T-helper 1 cell (primary cell): ENCODE measurements around the gene DRC3.
A peak's percentile ranks its signal among the peaks of the same experiment; 100 is the strongest.

ENCODE experiments used
- DNase-seq, 5 donors: peaks; one replicate each; pipeline ENCODE4 v3.0.0-alpha.2; 2012 to 2020

Gene DRC3

DNA sequence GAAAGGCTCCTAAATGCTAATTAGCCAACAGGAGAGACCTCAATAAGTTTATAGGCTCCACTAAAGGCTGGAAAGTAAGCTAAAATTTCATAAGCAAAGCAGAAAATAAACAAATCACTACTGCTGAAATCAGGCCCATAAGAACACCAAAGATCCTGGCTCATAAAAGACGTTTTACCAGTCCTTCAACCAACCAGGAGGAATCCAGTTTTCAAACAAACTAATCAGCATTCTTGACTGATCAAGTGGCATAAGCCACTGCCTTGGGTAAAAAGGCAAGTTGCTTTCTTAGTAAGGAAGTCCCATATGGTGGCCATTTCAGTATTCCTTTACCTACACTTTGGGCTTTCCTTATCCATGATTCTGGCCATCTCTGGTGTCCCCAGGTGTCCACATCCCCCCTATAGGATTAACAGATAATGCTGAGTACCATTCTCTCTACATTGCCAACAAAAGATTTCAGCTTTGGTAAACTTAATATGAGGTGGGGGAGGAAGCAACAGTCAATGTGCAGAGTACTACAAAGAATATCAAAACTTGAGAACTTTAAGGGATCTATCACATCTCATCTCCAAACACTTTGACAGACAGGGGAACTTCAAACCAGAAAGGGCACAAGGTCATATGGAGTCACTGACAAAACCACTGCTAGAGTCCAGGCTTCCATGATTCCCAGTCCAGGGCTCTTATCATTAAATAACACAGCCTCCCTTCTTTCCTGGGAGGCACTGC lies 1.8 kb upstream of the DRC3 start:
- no peak for DNase-seq

DNA sequence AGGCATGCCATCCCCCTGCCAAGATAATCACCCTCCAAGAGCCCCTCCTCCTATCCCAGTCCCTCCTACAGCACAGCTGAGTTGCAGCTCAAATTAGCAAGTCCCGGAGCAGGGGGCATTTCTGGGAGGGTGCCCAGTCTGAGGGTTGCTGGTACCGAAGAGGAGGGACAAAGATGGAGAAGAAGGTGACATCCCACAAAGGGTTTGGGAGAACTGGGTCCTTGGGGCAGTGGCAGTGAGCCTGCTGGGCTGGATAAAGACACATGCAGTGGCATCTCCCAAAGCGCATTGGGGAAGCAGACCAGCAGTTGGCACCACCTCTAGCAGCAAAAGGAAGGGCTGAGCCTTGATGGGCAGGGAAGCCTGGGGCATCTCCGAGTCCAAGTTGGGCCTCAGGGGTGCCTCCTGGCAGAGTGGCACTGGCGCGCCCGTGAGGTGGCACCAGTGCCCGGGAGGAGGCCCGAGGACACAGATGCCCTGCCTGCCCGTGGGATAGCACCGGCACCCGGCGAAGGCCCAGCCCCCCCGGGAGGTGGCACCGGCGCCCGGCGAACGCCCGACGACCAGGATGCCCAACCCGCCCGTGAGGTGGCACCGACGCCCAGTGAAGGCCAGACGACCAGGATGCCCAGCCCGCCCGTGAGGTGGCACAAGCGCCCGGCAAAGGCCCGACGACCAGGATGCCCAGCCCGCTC lies 1.1 kb upstream of the DRC3 start:
- peak in 4 of 5 donors; percentile 20 to 28 (median 25) for DNase-seq

DNA sequence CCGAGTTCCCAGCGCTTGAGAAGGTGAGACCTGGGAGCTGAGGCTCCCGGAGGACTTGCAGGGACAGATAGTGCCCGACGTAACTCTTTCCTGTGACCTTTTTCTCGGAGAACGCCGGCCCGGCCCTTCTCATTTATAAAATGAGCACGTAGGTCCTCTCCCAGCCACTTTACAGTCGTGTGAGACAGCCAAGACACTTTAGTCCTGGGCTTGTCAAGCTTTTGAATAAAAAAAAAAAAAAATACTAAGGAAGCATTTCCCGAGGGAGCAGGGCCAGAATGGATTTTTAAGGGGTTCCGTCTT lies 241 bp downstream of the DRC3 start:
- DNase-seq: no peak

DNA sequence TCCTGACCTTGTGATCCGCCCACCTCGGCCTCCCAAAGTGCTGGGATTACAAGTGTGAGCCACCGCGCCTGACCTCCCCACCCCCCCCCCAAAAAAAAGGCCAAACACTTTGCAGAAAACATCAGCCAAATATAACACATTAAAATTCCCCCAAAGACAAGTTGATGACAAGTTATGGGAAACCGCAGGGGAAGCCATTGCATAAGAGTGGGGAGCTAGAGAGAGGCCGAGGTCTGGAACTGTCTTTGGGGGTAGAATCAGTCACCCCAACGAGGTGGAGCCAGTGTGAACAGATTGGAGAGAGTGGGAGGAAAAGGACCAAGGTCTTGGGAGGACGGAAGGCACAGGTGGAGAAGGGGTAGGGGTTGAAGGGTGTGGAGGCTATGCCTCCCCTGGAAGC lies 2.8 kb downstream of the DRC3 start:
- DNase-seq: no peak

DNA sequence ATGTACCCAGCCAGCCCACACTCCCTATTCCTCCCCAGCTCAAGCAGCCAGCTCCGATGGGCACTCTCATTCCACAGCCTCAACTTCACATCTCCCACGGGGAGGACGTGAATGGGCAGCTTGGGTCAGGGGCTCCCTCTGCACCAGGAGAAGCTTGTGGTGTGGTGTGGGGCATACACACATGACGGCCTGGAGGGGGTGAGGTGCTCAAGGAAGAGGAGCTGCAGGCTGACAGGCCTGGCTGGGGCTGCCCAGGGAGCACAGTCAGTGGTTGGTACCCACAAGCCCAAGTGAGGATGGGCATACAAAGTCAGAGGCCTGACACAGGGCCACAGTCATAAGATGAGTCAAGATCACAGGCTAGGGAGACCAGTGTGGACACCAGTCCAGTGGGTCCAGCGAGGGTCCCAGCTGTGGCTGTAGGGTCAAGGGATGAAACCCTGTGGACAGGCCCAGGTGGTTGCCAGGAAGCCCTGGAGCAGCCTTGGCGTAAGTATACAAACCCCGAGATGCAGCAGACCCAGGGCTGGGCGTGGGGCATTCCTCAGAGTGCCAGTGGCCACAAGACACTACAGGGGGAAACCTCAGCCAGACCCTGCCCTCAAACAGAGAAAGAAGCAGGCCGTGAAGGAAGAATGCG lies 4.4 kb downstream of the DRC3 start:
- no peak for DNase-seq

DNA sequence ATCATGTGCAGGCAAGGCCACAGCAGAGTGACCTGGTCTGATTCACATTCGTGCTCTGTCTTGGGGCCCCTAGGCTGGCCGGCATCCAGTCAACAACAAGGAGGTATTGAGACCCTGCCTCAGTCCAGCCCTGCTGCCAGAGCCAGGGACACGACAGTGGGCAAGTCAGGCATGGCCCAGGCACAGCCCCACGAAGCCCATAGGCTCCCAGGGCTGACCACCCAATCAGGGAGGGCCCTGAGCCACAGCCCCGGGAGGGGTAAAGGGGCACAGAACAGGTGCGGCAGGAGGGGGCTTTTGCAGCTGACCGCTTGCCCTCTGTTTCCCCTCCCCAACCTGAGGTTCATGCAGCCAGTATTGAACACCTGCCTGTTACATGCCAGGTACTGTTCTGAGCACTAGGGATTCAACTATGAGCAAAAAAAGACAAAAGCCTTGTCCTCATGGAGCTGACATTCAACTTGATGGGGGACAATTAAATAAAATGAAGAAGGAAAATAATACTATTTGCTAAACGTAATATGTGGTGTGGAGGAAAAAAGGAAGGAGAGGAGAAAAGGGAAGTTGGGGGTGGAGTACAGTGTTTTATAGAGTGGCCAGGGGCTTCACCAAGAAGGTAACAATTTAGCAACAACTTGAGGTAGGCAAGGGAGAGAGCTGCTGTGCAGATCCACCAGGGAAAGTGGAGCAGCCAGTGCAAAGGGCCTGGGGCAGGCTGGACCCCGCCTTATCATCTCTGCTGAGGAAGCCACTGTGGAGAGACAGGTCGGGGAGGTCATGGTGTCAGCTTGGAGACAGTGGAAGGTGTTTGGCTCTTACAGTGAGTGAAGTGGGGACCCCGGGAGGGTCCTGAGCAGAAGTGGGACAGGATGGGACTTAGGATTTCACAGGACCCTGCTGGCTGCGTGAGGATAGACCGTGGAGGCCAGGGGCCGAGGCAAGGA lies 6.1 kb downstream of the DRC3 start:
- DNase-seq: no peak

DNA sequence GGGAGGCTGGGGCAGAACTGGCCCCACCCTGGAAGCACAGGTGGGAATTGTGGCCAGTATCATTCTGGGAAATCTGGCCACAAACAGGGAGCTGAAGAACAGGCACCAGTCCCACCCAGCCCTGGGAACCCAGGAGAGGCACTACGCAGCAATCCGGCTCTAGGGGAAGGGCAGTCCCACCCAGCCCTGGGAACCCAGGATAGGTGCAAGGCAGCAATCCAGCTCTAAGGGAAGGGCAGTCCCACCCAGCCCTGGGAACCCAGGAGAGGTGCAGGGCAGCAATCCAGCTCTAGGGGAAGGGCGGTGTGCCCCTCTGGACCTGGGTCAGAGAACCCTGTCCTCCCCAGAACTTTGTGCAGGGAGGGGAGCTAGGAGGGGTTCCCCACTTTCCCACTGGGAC lies 7.1 kb downstream of the DRC3 start:
- DNase-seq: no peak

DNA sequence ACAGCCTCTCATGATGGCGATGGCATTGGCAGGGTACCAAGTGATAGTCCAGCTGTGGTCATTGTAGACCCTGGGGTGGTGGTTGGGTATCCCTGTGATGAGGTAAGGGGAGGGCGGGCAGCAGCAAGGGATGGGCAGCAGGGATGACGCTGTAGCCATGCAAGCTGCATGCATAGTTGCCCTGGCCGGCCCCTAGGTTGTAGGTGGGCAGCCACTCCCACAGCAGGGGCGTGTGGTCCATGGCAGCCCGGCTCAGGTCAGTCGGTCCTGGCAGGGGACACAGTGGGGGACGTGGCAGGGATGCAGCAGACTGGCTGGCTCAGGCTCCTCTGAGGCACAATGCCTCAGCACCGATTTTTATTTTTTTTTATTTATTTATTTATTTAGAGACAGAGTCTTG lies 8.7 kb downstream of the DRC3 start:
- DNase-seq: no peak

DNA sequence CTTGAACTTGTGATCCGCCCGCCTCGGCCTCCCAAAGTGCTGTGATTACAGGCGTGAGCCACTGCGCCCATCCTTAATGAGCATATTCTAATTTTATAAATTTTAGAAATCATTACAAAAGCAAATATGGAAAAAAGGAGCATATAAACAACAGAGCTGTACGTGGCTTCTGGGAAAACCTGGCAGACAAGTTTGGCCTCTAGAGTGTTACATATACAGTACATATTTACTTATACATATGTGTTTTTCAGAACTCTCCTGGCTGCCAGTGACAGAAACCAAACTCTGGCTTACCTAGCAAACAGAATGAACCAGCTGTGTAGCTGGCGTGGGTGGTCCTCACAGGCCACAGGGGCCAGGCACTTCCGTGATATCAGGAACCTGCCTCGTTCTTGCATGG lies 10.1 kb downstream of the DRC3 start:
- no peak for DNase-seq

DNA sequence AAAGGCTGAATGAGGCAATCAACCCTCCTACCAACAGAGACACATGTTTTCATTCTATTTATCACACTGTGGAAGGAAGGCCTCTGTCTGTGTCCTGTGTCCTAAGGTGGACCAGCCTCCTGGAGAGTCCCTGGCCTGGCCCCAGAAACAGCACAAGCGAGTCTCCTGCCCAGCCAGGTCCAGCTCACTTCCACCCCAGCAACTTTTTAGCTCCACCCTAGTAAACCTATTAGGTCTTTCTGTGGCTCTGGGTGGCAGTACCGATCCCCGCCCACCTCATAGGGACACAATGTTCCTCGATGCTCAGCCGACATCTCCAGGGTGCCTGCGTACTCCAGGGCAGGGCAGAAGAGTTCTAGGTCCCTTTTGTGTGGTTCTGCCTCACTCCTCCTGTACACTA lies 10.7 kb downstream of the DRC3 start:
- no peak for DNase-seq

DNA sequence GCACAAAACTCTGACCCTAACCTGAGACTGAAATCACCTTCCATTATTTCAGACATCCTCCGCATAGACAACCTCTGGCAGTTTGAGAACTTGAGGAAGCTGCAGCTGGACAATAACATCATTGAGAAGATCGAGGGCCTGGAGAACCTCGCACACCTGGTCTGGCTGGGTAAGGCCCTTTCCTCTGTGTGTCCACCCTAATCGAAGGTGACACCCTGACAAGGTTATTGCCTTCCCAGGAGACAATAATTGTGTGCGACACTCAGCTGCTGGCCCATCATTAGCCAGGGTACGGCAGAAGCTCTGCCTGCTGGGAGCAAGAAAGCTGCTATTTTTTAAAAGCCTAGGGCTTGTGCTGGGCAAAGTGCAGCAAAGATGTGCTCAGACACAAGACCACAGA lies 11.1 kb downstream of the DRC3 start:
- DNase-seq: no peak

DNA sequence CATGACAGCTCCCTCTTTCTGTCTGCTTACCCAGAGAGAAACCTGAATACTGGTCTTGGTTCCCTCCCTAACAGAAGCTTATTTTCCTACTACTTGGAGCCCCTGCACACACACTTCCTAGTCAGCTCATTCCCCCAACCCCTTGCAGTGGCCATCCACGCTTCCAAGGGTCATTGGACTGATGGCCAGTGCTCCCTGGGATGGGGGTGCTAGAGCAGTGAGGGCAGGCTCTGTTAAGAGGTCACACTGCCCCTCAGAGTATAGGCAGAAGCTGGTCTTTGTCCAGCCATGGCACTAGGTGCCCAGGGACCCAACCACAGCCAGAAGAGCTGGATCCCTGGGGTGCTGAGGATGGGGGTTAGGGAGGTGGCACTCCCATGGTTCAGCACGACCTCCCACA lies 12.5 kb downstream of the DRC3 start:
- no peak for DNase-seq

DNA sequence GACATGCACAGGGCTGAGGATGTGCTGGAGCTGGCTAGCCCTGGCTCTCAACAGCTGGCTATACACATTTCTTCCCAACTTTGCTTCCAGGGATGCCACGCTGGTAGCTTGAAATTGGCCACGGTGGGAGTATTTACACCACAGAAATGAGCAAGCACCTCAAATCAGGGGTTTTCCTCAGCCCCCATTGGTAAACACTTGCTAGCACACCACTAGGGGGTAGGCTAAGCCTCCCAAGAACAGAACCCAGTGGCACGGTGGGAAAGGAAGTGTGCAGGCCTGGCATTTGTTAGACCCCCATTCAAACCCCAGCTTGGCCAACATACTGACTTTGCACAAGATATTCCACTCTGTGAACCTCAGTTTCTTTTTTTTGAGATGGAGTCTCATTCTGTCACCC lies 12.9 kb downstream of the DRC3 start:
- no peak for DNase-seq

DNA sequence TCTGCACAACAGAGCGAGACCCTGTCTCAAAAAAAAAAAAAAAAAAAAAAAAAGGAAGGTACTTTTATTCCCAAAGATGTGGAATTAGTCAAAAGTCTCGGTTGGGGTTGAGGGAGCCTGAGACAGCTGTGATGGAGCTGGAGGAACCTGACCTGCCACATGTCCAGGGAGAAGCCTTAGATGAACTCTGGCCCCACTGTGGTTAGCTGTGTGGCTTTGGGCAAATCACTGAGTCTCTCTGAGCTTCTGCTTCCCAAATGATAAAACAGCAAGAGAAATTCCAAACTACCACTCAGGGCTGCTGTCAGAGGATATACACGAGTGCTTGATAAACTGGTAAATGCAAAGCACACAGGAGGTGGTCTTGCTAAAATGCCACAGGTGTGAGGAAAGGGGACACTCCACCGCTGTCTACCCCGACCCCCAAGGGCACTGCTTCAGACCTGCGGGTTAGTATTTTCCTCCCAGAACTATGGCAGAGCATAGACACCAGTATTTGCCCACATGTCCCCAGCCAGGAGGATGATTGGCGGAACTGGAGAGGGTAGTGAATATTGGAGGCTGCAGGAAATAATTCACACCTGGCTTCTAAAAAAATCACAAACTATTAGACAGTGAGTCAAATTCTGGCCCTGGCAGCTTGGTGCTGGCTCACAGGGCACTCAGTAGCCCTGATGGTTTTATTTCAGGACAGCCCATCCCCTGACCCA lies 14.7 kb downstream of the DRC3 start:
- DNase-seq: no peak

DNA sequence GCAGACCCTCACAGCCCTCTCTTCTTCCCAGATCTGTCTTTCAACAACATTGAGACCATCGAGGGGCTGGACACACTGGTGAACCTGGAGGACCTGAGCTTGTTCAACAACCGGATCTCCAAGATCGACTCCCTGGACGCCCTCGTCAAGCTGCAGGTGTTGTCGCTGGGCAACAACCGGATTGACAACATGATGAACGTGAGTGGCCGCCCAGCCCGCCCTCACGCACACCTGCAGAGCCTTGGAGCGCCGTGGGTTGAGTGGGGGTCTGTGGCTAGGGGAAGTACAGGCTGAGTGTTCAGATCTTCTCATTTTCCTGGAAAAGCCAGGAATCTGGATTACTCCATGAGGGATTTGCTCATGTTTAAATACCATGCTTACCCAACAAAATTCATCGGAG lies 15.2 kb downstream of the DRC3 start:
- no peak for DNase-seq

DNA sequence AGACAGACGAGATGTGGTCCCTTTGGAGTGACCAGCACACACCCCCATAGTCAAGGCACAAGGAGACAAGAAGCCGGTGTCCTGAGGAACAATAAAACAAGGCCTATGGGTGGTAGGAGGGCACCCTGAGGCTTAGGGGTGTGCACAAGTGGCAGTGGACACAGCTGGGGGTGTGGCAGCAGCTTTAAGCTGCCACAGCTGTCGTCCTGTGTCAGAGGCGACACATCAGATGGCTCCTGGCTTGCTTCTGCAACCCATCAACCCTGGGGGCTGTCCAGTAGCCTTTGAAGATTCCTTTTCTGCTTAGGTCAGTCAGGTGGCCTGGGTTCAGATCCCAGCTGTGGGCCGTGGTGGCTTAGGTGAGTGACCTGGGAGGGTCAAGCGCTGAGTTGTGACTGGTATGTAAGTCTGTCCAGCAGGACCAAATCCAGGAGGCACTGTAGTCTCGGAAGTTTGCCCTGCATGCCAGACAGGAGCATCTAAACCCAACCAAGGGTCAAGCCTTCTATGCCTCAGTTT lies 15.8 kb downstream of the DRC3 start:
- DNase-seq: no peak

DNA sequence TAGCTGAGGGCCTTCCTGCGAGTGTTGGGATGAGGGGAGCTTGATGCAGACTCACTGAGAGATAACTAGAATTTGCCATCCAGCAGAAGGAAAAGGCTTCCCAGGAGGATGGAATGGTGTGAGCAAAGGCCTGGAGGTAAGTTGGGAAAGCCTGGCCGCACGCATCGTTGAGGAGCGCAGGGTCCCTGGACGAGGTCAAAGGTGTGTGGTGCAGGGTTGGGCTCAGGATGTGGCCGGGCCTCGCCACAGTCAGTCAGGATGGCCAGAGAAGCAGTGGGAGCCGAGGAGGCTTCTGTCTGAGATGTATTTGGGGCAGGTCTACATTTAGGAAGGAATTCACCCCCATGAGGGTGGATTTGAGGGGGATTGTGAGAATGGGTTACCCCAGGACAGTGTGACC lies 16.4 kb downstream of the DRC3 start:
- no peak for DNase-seq

DNA sequence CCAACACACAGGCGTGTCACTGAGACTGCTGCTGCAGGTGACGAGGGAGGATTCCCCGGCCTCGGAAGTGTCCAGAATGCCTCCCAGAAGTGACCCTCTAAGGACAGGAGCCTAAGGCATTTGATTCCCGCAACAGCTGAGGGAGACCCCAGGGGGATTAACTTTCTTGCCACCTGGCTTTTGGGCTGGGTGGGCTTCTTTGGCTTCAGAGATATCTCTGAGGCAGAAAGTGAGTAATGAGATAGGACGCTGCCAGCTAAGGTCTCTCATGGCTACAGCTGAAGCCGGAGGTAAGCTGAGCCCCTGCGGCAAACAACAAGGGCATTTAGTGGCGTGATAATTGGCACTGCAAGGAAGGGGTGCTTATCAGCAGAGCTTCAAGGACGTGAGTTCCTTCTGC lies 17.0 kb downstream of the DRC3 start:
- no peak for DNase-seq

DNA sequence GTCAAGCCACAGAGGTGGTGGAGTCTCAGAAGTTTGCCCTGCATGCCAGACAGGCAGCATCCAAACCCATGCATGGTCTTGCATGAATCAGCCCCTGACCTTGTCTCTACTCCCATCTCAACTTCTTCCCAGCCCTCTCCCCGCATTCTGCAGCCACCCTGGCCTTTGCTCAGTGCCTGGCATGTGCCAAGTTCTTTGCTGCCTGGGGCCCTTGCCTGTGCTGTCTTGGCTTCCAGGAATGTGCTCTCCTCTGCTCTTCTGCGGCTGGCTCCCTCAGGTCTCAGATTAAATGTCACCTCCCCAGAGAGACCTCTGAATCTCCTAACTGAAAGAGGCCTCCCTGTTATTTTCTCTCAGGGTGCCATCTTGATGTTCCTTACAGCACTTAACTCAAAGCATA lies 17.6 kb downstream of the DRC3 start:
- no peak for DNase-seq

DNA sequence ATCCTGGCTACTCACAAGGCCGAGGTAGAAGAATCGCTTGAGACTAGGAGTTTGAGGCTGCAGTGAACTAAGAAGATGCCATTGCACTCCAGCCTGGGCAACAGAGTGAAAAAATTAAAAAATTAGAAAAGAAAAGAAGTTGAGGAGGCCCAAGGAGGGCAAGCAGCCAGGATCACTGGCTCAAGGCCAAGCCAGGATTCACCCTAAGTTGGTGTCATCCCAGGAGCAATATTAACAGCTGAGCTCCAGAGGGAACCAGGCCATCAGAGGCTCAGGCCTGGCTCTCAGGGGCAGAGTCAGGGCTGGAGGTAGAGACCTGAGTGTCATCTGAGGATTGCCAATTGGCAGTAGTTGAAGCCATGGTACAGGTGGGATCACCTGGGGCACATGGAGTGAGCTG lies 20.7 kb downstream of the DRC3 start:
- no peak for DNase-seq

DNA sequence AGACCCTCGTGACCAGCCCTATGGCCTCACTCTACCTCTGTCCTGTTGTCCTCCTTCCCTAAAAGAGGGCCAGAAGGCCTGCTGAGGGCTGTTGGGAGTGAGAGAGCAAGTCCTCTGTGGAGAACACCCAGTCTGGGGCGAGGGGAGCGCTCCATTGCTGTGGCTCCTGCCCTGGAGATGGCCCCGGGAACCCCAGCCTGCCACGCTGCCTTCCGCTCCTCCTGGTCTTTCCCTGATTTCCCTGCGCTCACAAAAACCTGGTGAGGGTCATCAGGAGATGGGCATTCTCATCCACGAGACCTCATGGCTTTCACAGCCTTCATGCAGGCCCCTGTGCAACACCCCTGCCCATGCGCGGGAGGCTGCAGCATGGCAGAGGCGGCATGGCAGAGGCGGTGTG lies 21.2 kb downstream of the DRC3 start:
- no peak for DNase-seq

DNA sequence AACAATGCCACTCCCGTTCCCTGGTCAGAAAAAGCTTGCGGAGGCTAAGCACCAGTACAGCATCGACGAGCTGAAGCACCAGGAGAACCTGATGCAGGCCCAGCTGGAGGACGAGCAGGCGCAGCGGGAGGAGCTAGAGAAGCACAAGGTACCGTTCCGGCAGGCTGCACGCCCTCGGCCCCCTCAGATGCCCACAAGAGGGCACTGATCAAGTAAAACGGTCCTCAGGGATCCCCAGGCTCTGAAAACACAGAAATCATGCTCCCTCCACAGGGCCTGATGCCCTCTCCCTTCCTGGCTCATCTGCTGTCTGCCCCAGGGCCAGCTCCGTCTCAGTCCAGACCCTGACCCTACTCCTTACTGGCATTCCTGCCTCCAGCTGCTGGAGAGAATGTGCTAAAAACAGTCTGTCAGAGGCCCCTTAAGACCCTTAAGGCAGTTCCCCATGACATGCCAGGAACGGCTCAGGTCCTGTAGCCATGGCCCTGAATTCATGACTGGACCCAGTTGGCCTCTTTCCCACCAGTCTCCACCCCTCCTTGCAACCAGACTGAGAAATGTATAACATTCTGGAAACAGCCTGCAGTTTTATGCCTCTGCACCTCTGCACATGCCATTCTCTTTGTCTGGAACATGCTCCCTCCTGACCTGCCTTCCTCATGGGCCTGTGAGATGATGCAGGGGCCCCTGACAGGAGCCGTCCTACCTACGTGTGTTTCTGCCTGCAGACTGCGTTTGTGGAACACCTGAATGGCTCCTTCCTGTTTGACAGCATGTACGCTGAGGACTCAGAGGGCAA lies 21.8 kb downstream of the DRC3 start:
- DNase-seq: no peak
